ENCODE results near the gene ANKH.

DNA sequence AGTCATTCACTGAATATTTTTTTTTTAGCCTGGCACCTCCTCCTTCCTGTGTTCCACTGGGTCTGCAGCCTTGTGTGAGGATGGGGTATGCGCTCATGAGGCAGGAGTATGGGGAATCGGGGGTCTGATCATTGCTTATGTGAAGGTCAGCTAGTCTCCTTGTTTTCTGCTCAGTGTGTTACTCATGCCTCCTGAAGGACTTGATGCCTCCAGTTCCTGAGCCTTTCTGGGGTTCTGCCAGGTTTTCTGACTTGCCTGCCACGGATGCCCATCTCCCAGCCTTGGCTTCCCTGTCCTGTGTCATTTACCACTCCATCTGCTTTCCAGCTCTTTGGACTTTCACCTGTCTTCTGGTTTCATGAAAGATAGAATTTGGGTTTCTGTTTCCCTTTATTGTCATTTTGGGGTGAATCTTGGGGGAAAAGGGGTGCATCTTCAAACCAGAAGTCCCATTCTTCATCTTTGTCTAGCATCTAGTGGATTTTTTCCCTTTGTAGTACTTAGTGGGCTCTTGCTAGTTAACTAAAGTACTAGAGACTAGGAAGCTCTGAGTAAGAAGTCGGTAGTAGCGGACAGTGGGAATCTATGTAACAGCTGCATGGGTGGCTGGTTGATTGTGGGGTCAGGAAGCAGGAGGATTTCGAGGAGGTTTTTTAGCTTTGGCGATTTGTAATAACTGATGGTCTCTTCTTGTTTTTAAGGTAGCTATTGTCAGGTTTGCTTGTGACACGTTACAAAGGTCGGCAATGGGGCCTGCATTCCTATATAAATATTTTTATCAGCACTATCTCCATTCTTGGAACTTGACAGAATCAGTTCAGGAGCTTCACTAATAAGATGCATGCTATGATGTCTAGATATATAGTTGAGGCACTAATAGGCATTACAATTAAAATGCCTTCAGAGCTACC is 198.8 kb downstream of the ANKH start:
- TF ChIP-seq ZFP30 (CRISPR knock-in tag; IDR thresholded peaks at IDR 0.05) (no peak), ARNTL (CRISPR knock-in tag; IDR thresholded peaks at IDR 0.05; ENCODE audit: borderline replicate concordance, low read depth) (no peak), GLIS3 (CRISPR knock-in tag; IDR thresholded peaks at IDR 0.05) (no peak), TOX (CRISPR knock-in tag; IDR thresholded peaks at IDR 0.05; ENCODE audit: borderline replicate concordance) (no peak), ZNF565 (CRISPR knock-in tag; conservative IDR thresholded peaks at IDR 0.05; ENCODE audit: low read depth) (no peak), PPARA (CRISPR knock-in tag; IDR thresholded peaks at IDR 0.05; ENCODE audit: borderline replicate concordance) (no peak), BACH2 (CRISPR knock-in tag; IDR thresholded peaks at IDR 0.05; ENCODE audit: borderline replicate concordance) (no peak), RARB (CRISPR knock-in tag; IDR thresholded peaks at IDR 0.05) (no peak), SNAI2 (CRISPR knock-in tag; IDR thresholded peaks at IDR 0.05) (no peak), ZNF70 (CRISPR knock-in tag; IDR thresholded peaks at IDR 0.05) (no peak)
- TF ChIP-seq, protein P1, sequence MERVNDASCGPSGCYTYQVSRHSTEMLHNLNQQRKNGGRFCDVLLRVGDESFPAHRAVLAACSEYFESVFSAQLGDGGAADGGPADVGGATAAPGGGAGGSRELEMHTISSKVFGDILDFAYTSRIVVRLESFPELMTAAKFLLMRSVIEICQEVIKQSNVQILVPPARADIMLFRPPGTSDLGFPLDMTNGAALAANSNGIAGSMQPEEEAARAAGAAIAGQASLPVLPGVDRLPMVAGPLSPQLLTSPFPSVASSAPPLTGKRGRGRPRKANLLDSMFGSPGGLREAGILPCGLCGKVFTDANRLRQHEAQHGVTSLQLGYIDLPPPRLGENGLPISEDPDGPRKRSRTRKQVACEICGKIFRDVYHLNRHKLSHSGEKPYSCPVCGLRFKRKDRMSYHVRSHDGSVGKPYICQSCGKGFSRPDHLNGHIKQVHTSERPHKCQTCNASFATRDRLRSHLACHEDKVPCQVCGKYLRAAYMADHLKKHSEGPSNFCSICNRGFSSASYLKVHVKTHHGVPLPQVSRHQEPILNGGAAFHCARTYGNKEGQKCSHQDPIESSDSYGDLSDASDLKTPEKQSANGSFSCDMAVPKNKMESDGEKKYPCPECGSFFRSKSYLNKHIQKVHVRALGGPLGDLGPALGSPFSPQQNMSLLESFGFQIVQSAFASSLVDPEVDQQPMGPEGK (CRISPR knock-in tag; IDR thresholded peaks at IDR 0.05; ENCODE audit: borderline replicate concordance): no peak
- TF ChIP-seq, protein P2, sequence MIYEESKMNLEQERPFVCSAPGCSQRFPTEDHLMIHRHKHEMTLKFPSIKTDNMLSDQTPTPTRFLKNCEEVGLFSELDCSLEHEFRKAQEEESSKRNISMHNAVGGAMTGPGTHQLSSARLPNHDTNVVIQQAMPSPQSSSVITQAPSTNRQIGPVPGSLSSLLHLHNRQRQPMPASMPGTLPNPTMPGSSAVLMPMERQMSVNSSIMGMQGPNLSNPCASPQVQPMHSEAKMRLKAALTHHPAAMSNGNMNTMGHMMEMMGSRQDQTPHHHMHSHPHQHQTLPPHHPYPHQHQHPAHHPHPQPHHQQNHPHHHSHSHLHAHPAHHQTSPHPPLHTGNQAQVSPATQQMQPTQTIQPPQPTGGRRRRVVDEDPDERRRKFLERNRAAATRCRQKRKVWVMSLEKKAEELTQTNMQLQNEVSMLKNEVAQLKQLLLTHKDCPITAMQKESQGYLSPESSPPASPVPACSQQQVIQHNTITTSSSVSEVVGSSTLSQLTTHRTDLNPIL (CRISPR knock-in tag; IDR thresholded peaks at IDR 0.05; ENCODE audit: low read depth): no peak
- TF ChIP-seq, protein P3, sequence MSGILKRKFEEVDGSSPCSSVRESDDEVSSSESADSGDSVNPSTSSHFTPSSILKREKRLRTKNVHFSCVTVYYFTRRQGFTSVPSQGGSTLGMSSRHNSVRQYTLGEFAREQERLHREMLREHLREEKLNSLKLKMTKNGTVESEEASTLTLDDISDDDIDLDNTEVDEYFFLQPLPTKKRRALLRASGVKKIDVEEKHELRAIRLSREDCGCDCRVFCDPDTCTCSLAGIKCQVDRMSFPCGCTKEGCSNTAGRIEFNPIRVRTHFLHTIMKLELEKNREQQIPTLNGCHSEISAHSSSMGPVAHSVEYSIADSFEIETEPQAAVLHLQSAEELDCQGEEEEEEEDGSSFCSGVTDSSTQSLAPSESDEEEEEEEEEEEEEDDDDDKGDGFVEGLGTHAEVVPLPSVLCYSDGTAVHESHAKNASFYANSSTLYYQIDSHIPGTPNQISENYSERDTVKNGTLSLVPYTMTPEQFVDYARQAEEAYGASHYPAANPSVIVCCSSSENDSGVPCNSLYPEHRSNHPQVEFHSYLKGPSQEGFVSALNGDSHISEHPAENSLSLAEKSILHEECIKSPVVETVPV (CRISPR knock-in tag; IDR thresholded peaks at IDR 0.05): no peak
- TF ChIP-seq, protein P4, sequence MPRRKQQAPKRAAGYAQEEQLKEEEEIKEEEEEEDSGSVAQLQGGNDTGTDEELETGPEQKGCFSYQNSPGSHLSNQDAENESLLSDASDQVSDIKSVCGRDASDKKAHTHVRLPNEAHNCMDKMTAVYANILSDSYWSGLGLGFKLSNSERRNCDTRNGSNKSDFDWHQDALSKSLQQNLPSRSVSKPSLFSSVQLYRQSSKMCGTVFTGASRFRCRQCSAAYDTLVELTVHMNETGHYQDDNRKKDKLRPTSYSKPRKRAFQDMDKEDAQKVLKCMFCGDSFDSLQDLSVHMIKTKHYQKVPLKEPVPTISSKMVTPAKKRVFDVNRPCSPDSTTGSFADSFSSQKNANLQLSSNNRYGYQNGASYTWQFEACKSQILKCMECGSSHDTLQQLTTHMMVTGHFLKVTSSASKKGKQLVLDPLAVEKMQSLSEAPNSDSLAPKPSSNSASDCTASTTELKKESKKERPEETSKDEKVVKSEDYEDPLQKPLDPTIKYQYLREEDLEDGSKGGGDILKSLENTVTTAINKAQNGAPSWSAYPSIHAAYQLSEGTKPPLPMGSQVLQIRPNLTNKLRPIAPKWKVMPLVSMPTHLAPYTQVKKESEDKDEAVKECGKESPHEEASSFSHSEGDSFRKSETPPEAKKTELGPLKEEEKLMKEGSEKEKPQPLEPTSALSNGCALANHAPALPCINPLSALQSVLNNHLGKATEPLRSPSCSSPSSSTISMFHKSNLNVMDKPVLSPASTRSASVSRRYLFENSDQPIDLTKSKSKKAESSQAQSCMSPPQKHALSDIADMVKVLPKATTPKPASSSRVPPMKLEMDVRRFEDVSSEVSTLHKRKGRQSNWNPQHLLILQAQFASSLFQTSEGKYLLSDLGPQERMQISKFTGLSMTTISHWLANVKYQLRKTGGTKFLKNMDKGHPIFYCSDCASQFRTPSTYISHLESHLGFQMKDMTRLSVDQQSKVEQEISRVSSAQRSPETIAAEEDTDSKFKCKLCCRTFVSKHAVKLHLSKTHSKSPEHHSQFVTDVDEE (CRISPR knock-in tag; IDR thresholded peaks at IDR 0.05): no peak

All from SK-N-SH treated with all-trans-retinoic acid at 6 μM for 48 hours (cell line).